ENCODE results near the gene IRX3.
A peak's percentile ranks its signal among the peaks of the same experiment; 100 is the strongest.

IRX3 gene

DNA sequence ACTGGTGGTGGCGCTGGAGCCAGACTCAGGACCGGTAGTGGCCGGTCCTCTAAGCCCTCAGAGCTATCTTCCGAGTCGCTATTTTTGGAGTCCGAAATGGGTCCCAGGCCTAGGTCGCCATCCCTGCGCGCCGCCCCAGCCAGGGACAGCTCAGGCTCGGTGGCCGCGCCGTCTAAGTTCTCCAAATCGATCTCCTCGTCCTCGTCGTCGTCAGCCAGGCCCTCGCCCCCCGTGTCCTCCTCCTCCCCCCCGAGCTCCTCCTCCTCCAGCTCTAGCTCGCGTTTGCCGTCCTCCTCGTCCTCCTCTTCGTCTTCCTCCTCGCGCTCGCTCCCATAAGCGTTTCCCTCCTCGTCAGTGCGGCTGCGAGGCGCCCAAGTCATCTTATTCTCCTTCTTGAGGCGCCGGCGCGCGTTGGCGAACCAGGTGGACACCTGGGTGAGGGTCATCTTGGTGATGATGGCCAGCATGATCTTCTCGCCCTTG is 1.6 kb downstream of the IRX3 start:
- H3K27me3 ChIP-seq (ENCODE audit: control insufficient read depth in 1 of 2, insufficient read depth in 2 of 2, low read length in 2 of 2): peaks cover 71 to 73% of the 10 kb centered on the region in 2 donors

DNA sequence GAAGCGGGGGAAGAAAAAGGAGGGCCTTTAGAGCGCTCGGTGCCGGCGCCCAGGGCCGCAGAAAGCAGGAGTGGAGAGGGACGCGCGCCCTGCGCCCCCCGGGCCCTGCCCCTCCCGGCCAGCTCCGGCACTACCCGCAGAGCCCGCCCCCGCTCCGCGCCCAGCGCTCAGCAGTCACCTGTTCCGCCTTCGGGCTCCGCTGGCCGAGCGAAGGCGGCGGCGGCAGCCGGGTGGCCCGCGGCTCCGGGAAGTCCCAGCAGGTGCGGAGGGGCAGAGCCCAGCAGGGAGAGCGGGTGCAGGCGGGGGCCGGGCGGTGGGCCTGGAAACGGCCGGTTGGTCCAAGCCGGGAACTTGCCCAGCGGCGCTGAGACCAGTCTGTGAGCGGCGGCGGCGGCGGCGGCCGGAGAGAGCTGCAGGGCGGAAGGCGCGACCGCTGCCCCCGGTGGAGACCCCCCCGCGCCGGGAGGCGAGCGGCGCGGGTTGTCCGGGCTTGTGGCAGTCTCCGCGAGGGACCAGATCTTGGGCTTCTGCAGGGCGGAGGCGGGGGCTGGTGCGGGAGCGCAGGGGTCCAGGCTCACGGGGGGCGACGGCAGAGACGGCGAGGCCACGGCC is 2.2 kb downstream of the IRX3 start:
- H3K4me1 ChIP-seq (ENCODE audit: control insufficient read depth in 1 of 2, insufficient read depth in 2 of 2, low read length in 2 of 2): peaks cover 0 to 8% of the 10 kb centered on the region in 2 donors
- no peaks in the 10 kb centered on the region for H3K9me3 ChIP-seq (ENCODE audit: control insufficient read depth in 1 of 2, low read length in 2 of 2)
- peak overlapping the region in 1 of 2 donors; percentile 8 for H3K4me3 ChIP-seq (ENCODE audit: low read depth in 1 of 2, low read length in 2 of 2)
- no peak overlapping the region for H3K27ac ChIP-seq (ENCODE audit: low read depth, low read length)
- no peaks in the 10 kb centered on the region for H3K36me3 ChIP-seq (ENCODE audit: control insufficient read depth in 1 of 2, insufficient read depth in 2 of 2, low read length in 2 of 2)
- peaks cover 68 to 73% of the 10 kb centered on the region in 2 donors for H3K27me3 ChIP-seq (ENCODE audit: control insufficient read depth in 1 of 2, insufficient read depth in 2 of 2, low read length in 2 of 2)
- H3K9ac ChIP-seq (ENCODE audit: low read depth in 1 of 2, low read length in 2 of 2): no peak overlapping the region

More for the DNA sequence above, 1.6 kb downstream of the IRX3 start:
- Histone ChIP-seq H3K36me3 (ENCODE audit: control insufficient read depth in 1 of 2, insufficient read depth in 2 of 2, low read length in 2 of 2) (no peaks in the 10 kb centered on the region), H3K9me3 (ENCODE audit: control insufficient read depth in 1 of 2, low read length in 2 of 2) (no peaks in the 10 kb centered on the region), H3K4me3 (ENCODE audit: low read depth in 1 of 2, low read length in 2 of 2) (peak overlapping the region in 1 of 2 donors; percentile 8), H3K4me1 (ENCODE audit: control insufficient read depth in 1 of 2, insufficient read depth in 2 of 2, low read length in 2 of 2) (peaks cover 0 to 8% of the 10 kb centered on the region in 2 donors), H3K9ac (ENCODE audit: low read depth in 1 of 2, low read length in 2 of 2) (no peak overlapping the region), H3K27ac (ENCODE audit: low read depth, low read length) (no peak overlapping the region)

DNA sequence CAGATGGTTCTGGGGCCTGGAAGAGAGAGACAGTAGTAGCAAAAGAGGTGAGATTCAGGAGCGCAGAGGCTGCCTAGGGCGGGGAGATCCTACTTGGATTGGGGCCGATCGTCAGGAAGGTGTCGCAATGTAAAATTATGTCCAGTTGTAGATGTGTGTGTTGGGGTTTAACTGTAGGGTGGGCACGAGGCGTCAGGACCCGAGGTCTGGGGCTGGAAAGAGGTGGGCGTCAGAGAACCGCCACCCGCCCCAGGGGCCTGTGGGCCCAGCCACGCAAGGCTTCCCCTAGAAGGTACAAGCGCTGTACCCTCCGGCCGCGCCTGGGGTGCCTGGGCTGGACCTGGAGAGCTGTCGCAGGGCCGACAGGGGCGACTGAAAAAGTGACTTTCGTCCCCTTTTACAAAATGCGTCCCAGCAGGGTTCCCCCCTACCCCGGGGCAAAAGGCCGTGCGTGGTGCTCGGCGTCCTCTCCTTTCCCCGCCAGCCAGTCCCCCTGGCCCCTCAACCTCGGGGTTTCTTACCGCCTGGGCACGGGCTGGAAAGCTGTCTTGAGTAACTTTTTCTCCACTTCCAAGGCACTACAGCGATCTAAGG is 2.8 kb downstream of the IRX3 start:
- Histone ChIP-seq H3K36me3 (ENCODE audit: control insufficient read depth in 1 of 2, insufficient read depth in 2 of 2, low read length in 2 of 2) (no peaks in the 10 kb centered on the region), H3K4me3 (ENCODE audit: low read depth in 1 of 2, low read length in 2 of 2) (no peak overlapping the region), H3K9me3 (ENCODE audit: control insufficient read depth in 1 of 2, low read length in 2 of 2) (no peaks in the 10 kb centered on the region), H3K9ac (ENCODE audit: low read depth in 1 of 2, low read length in 2 of 2) (no peak overlapping the region), H3K27ac (ENCODE audit: low read depth, low read length) (no peak overlapping the region), H3K27me3 (ENCODE audit: control insufficient read depth in 1 of 2, insufficient read depth in 2 of 2, low read length in 2 of 2) (peaks cover 62 to 69% of the 10 kb centered on the region in 2 donors), H3K4me1 (ENCODE audit: control insufficient read depth in 1 of 2, insufficient read depth in 2 of 2, low read length in 2 of 2) (peaks cover 0 to 8% of the 10 kb centered on the region in 2 donors)

DNA sequence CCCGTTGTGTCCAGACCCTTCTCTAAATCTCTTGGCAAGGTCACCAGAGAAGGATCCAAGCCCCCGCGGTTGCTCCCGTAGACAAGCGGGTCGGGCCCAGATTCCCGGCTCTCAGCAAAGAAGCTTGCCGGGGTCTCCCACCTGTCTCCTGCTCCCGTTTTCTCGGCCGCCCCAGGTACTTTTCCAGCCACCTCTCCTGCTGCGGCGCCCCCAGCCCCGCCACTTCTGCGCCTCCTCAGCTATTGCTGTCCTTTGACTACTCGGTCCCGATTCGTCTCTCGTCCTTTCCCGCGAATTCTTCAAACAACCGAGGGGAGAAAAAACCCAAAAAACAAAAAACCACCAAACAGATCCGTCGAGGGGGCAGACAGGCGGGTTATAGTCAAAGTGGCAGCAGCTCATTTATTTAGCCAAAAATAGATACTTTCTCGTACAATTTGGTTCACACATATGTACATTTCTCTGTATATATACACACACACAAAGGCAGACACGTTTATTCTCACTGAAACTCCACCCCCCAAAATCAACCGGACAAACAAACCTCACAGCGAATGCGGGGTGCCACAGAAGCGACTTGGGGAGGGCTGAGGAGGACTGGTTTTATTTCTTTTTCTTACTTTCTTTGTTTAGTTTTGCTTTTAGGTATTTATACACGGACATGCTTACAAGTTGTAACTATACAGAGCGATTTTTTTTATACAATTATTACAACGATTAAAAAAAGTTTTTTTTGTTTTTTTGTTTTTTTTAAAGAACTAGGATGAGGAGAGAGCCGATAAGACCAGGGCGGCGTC is 3.5 kb downstream of the IRX3 start:
- Histone ChIP-seq H3K4me1 (ENCODE audit: control insufficient read depth in 1 of 2, insufficient read depth in 2 of 2, low read length in 2 of 2) (peaks cover 0 to 8% of the 10 kb centered on the region in 2 donors), H3K27ac (ENCODE audit: low read depth, low read length) (no peak overlapping the region), H3K36me3 (ENCODE audit: control insufficient read depth in 1 of 2, insufficient read depth in 2 of 2, low read length in 2 of 2) (no peaks in the 10 kb centered on the region), H3K9me3 (ENCODE audit: control insufficient read depth in 1 of 2, low read length in 2 of 2) (no peaks in the 10 kb centered on the region), H3K4me3 (ENCODE audit: low read depth in 1 of 2, low read length in 2 of 2) (no peak overlapping the region), H3K27me3 (ENCODE audit: control insufficient read depth in 1 of 2, insufficient read depth in 2 of 2, low read length in 2 of 2) (peaks cover 57 to 66% of the 10 kb centered on the region in 2 donors), H3K9ac (ENCODE audit: low read depth in 1 of 2, low read length in 2 of 2) (no peak overlapping the region)

DNA sequence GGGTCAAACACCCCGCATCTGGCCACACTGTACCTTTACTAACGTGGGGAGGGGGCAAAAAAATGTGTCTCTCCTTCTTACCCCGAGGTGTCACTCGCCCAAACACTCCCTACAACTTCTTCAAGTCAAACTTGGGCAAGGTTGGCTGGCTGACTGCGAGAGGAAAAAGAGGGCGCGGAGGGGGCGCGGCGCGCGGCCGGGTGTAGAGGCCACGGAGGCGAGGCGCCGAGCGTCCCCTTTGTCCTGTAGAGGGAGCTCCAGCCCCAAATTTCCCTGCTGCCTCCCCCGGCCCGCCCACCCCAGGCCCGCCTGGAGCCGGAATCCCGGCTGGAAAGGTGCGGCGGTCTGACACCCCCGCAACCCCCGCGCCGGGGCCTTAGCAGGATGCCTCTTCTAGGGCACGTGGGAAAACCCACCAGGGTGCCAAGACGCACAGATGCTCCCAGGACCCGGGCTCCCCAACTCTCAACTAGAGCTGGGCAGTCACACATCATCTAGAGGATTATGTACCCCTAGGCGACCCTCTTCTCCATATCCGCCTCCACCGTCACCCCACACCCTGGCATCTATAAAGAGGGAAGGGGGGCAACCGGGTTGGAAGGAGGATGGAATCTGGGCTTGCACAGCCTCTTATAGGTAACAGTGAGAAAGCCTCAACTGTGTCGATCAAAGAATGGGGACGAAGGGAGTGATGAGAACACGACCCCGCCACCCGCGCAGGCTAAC is 4.2 kb downstream of the IRX3 start:
- H3K9ac ChIP-seq (ENCODE audit: low read depth in 1 of 2, low read length in 2 of 2): no peak overlapping the region
- H3K4me3 ChIP-seq (ENCODE audit: low read depth in 1 of 2, low read length in 2 of 2): peak overlapping the region in 1 of 2 donors; percentile 21
- no peak overlapping the region for H3K27ac ChIP-seq (ENCODE audit: low read depth, low read length)
- no peaks in the 10 kb centered on the region for H3K36me3 ChIP-seq (ENCODE audit: control insufficient read depth in 1 of 2, insufficient read depth in 2 of 2, low read length in 2 of 2)
- H3K27me3 ChIP-seq (ENCODE audit: control insufficient read depth in 1 of 2, insufficient read depth in 2 of 2, low read length in 2 of 2): peaks cover 50 to 59% of the 10 kb centered on the region in 2 donors
- H3K9me3 ChIP-seq (ENCODE audit: control insufficient read depth in 1 of 2, low read length in 2 of 2): no peaks in the 10 kb centered on the region
- peaks cover 0 to 8% of the 10 kb centered on the region in 2 donors for H3K4me1 ChIP-seq (ENCODE audit: control insufficient read depth in 1 of 2, insufficient read depth in 2 of 2, low read length in 2 of 2)

DNA sequence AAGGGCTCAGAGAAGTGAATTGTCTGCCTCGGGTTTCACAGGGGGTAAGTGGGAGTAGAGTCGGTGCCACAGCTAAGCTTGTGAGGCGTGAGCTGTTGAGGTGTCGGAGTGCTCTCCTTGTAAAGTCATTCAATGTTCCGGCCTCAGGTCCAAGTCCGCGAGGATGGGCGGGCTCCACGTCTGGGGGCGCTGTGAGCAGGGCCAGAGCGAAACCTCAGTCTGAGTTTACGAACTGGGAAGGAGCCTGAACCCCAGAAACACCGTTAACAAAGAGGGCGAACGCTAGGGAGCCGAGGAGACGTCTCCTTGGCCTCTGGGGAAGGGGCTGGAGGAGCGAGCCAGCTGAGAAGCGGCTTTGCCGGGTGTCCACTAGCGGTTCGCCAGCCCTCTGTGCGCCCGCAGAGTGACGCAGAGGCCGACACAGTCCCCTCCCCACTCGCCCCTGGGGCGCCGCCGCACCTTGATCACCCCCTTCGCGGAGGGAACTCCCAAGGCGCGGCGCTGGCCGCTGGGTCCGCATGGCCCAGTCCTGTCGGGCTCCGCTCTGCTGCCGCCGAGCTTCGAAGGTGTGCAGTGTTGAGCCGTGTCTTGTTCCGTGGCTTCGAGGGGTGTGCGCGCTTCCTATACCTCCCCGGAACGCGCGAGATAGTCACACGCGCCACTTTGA is 4.9 kb downstream of the IRX3 start:
- no peaks in the 10 kb centered on the region for H3K9me3 ChIP-seq (ENCODE audit: control insufficient read depth in 1 of 2, low read length in 2 of 2)
- no peaks in the 10 kb centered on the region for H3K36me3 ChIP-seq (ENCODE audit: control insufficient read depth in 1 of 2, insufficient read depth in 2 of 2, low read length in 2 of 2)
- no peak overlapping the region for H3K27ac ChIP-seq (ENCODE audit: low read depth, low read length)
- H3K4me1 ChIP-seq (ENCODE audit: control insufficient read depth in 1 of 2, insufficient read depth in 2 of 2, low read length in 2 of 2): peaks cover 0 to 8% of the 10 kb centered on the region in 2 donors
- peak overlapping the region in 1 of 2 donors; percentile 21 for H3K4me3 ChIP-seq (ENCODE audit: low read depth in 1 of 2, low read length in 2 of 2)
- peaks cover 49 to 54% of the 10 kb centered on the region in 2 donors for H3K27me3 ChIP-seq (ENCODE audit: control insufficient read depth in 1 of 2, insufficient read depth in 2 of 2, low read length in 2 of 2)
- H3K9ac ChIP-seq (ENCODE audit: low read depth in 1 of 2, low read length in 2 of 2): no peak overlapping the region

DNA sequence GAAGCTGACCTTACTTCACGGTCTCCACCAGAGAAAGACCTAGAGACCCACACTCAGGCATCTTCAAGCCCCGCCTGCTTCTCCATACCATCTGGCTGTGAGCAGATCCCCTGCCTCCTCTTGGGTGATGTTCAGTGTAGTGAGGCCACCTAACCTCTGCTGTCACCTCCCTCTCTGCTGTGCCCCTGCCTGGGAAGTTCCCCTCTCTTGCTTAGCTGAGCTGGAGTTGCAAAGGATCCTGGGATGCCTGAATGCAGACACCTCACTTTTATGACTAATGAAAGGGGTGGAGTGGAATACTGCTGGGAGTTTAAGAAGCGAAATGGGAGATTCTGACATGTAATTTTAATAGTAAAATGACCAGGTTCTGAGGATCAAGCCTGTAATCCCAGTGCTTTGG is 5.8 kb downstream of the IRX3 start:
- Histone ChIP-seq H3K9me3 (ENCODE audit: control insufficient read depth in 1 of 2, low read length in 2 of 2) (no peaks in the 10 kb centered on the region), H3K4me1 (ENCODE audit: control insufficient read depth in 1 of 2, insufficient read depth in 2 of 2, low read length in 2 of 2) (peaks cover 0 to 8% of the 10 kb centered on the region in 2 donors), H3K9ac (ENCODE audit: low read depth in 1 of 2, low read length in 2 of 2) (no peak overlapping the region), H3K36me3 (ENCODE audit: control insufficient read depth in 1 of 2, insufficient read depth in 2 of 2, low read length in 2 of 2) (no peaks in the 10 kb centered on the region), H3K27me3 (ENCODE audit: control insufficient read depth in 1 of 2, insufficient read depth in 2 of 2, low read length in 2 of 2) (peaks cover 49% of the 10 kb centered on the region in 2 donors), H3K27ac (ENCODE audit: low read depth, low read length) (no peak overlapping the region), H3K4me3 (ENCODE audit: low read depth in 1 of 2, low read length in 2 of 2) (no peak overlapping the region)

DNA sequence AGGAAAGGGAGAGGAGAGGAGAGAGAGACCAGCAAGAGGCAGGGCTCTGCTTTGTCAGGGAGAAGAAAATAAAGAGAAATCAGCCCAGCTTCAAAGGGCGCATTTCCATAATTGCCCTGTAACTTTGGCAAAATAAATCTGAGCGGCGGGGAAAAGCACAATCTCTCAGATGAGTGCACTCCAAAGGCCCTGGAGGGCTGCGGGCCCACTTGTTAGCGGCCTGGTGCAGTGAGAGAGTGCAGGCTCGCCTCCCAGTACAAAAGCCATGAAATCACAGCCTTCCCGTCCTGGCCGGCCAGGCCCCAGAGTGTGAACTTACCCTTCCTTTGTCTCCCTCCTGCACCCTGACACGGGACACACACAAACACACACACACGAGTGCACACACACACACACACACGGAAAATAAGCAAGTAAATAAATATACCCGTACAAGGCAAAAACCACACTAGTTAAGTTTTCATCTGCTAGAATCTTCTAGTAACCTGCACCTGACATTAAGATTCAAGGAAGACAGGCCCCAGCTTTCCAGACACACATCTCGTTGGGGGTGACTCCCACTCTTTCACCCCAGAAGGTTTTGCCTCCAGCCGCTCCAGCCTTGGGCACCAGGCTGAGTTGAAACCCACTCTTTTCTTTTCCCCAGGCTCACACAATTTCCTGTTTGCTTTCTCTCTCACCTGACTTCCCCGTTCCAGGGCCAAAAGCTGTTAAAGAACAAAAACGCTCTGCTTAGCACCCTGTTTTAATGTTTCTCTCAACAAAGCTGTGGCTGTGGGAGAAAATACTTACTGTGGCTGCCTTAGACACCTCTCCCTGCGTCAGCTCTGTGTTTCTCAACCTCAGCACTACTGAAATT is 8.5 kb downstream of the IRX3 start:
- H3K27ac ChIP-seq (ENCODE audit: low read depth, low read length): no peak overlapping the region
- no peak overlapping the region for H3K9ac ChIP-seq (ENCODE audit: low read depth in 1 of 2, low read length in 2 of 2)
- H3K27me3 ChIP-seq (ENCODE audit: control insufficient read depth in 1 of 2, insufficient read depth in 2 of 2, low read length in 2 of 2): peaks cover 29 to 30% of the 10 kb centered on the region in 2 donors
- no peak overlapping the region for H3K4me3 ChIP-seq (ENCODE audit: low read depth in 1 of 2, low read length in 2 of 2)
- peaks cover 0 to 8% of the 10 kb centered on the region in 2 donors for H3K4me1 ChIP-seq (ENCODE audit: control insufficient read depth in 1 of 2, insufficient read depth in 2 of 2, low read length in 2 of 2)
- H3K36me3 ChIP-seq (ENCODE audit: control insufficient read depth in 1 of 2, insufficient read depth in 2 of 2, low read length in 2 of 2): no peaks in the 10 kb centered on the region
- no peaks in the 10 kb centered on the region for H3K9me3 ChIP-seq (ENCODE audit: control insufficient read depth in 1 of 2, low read length in 2 of 2)

DNA sequence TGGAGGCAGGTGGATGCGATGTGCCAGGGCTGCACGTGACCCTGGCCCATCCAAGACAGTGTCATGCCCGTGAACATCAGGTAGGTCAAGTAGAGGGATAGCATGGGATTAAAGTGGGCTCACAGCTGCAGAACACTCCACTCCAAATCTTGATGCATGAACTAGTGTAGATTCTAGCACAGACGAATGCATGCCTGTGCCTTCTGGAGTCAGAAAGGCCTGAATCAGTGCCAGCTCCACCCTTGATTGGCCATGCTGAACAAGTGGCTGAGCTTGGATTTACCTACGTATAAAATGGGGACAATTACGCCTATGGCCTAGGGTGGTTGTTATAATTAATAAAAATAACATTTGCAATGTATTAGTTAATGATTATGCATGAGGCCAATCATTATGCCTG is 10.6 kb downstream of the IRX3 start:
- H3K36me3 ChIP-seq (ENCODE audit: control insufficient read depth in 1 of 2, insufficient read depth in 2 of 2, low read length in 2 of 2): no peaks in the 10 kb centered on the region
- no peak overlapping the region for H3K9ac ChIP-seq (ENCODE audit: low read depth in 1 of 2, low read length in 2 of 2)
- H3K4me1 ChIP-seq (ENCODE audit: control insufficient read depth in 1 of 2, insufficient read depth in 2 of 2, low read length in 2 of 2): no peaks in the 10 kb centered on the region
- H3K27me3 ChIP-seq (ENCODE audit: control insufficient read depth in 1 of 2, insufficient read depth in 2 of 2, low read length in 2 of 2): peaks cover 11 to 12% of the 10 kb centered on the region in 2 donors
- no peaks in the 10 kb centered on the region for H3K9me3 ChIP-seq (ENCODE audit: control insufficient read depth in 1 of 2, low read length in 2 of 2)
- no peak overlapping the region for H3K4me3 ChIP-seq (ENCODE audit: low read depth in 1 of 2, low read length in 2 of 2)
- H3K27ac ChIP-seq (ENCODE audit: low read depth, low read length): no peak overlapping the region
